Smooth muscle cell (in vitro differentiated cells): ENCODE measurements around the gene GRM2. TPM values are rescaled to one million over a fixed set of nuclear protein-coding genes. Genes with fewer than 3 reads are reported as not detected.

Experiments
- DNase-seq: peaks from one replicate; lab custom pipeline; 2025; ENCODE audit not compliant: unreplicated experiment; lab: John Stamatoyannopoulos, UW
- H2AFZ ChIP-seq: fragments of 200-600 bp; sonication (generic); 2 replicates; pipeline ENCODE4 v1.6.0; 2016; ENCODE audit warnings: antibody characterized with exemption, low read depth, mild to moderate bottlenecking
- H3F3A ChIP-seq: fragments of 200-600 bp; sonication (generic); 2 replicates; pipeline ENCODE4 v1.6.0; 2017; ENCODE audit warnings: antibody characterized with exemption, low read depth
- H3K27ac ChIP-seq: fragments of 200-600 bp; sonication (generic); 2 replicates; pipeline ENCODE4 v1.5.1; 2016; ENCODE audit warnings: low read depth, mild to moderate bottlenecking
- H3K27me3 ChIP-seq: fragments of 200-600 bp; sonication (generic); 2 replicates; pipeline ENCODE4 v1.6.1; 2016; ENCODE audit warnings: low read depth, mild to moderate bottlenecking
- H3K36me3 ChIP-seq: fragments of 200-600 bp; sonication (generic); 2 replicates; pipeline ENCODE4 v1.5.1; 2016; ENCODE audit warnings: low read depth
- H3K4me1 ChIP-seq: fragments of 200-600 bp; sonication (generic); 2 replicates; pipeline ENCODE4 v1.5.1; 2016; ENCODE audit warnings: low read depth
- H3K4me2 ChIP-seq: fragments of 200-600 bp; sonication (generic); 2 replicates; pipeline ENCODE4 v1.6.0; 2016; ENCODE audit warnings: mild to moderate bottlenecking
- H3K4me3 ChIP-seq: fragments of 200-600 bp; sonication (generic); 2 replicates; pipeline ENCODE4 v1.5.1; 2016; ENCODE audit warnings: mild to moderate bottlenecking
- H3K79me2 ChIP-seq: fragments of 200-600 bp; sonication (generic); 2 replicates; pipeline ENCODE4 v1.6.0; 2016; ENCODE audit warnings: low read depth, mild to moderate bottlenecking
- H3K9ac ChIP-seq: fragments of 200-600 bp; sonication (generic); 2 replicates; pipeline ENCODE4 v1.6.0; 2016; ENCODE audit warnings: low read depth
- H3K9me3 ChIP-seq: fragments of 200-600 bp; sonication (generic); replicated peaks from 2 replicates; pipeline ENCODE4 v1.5.1; 2016; ENCODE audit warnings: low read depth
- H4K20me1 ChIP-seq: fragments of 200-600 bp; sonication (generic); 2 replicates; pipeline ENCODE4 v1.6.0; 2016; ENCODE audit warnings: low read depth
- WGBS: methylation state at CpG from one replicate; pipeline ENCODE4 v1.1.7; 2016; ENCODE audit warnings: low lambda C conversion rate; 5-methylcytosine and 5-hydroxymethylcytosine counted together
- polyA plus RNA-seq: library from polyadenylated mRNA; unstranded; fragments of >200 nt; fragmentation: Nextera tagmentation; extraction: Ambion mirVana; gene quantifications from 2 replicates; pipeline ENCODE4 v1.2.1, GENCODE V29; 2016
- total RNA-seq: library from RNA; depleted of rRNA; stranded (reverse); fragments of >200 nt; gene quantifications from 2 replicates; pipeline ENCODE4 v1.2.3, GENCODE V29; 2014
- TF ChIP-seq, protein P1 (sequence below): fragments of 200-600 bp; sonication (generic); IDR thresholded peaks from 2 replicates; pipeline ENCODE4 v1.5.1; 2017; ENCODE audit warnings: borderline replicate concordance, mild to moderate bottlenecking, antibody characterized with exemption; ENCODE audit not compliant: insufficient read depth, poor library complexity, severe bottlenecking

Gene GRM2
- total and polyA plus RNA-seq, 2 experiments from 2014 or later = 0.63 to 0.65 TPM

DNA sequence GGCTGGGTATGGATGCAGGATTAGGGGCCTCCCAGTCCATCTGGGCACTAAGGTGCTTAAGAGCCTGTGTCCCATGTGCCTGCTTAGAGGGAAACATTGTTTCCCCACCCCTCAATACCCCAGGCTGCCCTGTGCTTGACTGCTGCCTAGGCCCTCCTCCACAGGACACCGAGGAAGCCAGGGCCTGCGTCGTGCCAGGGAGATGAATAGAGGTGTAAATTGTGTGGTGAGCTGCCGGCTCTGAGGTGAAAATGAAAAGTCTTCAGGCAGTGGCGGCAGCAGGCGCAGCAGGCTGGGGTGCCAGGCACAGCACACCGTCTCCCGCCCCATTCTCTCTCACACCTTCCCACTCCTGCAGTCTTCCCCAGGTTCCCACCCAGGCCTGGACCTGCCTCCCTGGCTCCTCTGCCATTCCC, 13.9 kb upstream of the GRM2 start:
- DNase-seq = no peak
- H3K9me3 ChIP-seq = no peaks in the 10 kb centered on the region
- no peaks in the 10 kb centered on the region for H3K36me3 ChIP-seq
- no peaks in the 10 kb centered on the region for H3K27me3 ChIP-seq
- H3K4me1 ChIP-seq = no peaks in the 10 kb centered on the region
- TF ChIP-seq, protein P1, sequence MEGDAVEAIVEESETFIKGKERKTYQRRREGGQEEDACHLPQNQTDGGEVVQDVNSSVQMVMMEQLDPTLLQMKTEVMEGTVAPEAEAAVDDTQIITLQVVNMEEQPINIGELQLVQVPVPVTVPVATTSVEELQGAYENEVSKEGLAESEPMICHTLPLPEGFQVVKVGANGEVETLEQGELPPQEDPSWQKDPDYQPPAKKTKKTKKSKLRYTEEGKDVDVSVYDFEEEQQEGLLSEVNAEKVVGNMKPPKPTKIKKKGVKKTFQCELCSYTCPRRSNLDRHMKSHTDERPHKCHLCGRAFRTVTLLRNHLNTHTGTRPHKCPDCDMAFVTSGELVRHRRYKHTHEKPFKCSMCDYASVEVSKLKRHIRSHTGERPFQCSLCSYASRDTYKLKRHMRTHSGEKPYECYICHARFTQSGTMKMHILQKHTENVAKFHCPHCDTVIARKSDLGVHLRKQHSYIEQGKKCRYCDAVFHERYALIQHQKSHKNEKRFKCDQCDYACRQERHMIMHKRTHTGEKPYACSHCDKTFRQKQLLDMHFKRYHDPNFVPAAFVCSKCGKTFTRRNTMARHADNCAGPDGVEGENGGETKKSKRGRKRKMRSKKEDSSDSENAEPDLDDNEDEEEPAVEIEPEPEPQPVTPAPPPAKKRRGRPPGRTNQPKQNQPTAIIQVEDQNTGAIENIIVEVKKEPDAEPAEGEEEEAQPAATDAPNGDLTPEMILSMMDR = no peak
- H3K4me2 ChIP-seq = no peak overlapping the region
- no peaks in the 10 kb centered on the region for H3K79me2 ChIP-seq
- H3K27ac ChIP-seq = no peak overlapping the region
- H3K9ac ChIP-seq = no peak overlapping the region
- H3K4me3 ChIP-seq = no peak overlapping the region
- H3F3A ChIP-seq = no peaks in the 10 kb centered on the region
- H4K20me1 ChIP-seq = peaks cover 38% of the 10 kb centered on the region
- WGBS = 96% methylated on average over 8 of the region's 8 CpGs
- no peak overlapping the region for H2AFZ ChIP-seq

DNA sequence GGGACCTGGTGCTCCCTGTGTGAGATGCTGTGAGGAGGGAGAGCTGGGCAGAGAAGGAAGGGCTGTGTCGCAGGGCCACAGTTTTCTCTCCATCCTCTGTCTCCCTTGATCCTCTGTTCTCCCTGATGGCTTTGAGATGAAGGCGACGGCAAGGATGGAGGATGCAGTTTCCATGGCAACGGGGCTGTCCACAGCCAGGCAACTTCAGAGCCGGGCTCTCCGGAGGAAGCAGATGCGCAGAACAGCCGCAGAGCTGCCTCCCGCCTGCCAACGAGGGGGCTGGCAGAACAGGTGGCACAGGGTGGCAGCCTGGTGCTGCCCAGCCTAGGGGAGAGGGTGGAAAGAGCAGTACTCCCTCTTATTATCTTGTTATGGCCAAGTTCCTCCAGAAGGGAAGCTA, 9.9 kb upstream of the GRM2 start:
- H3K9me3 ChIP-seq = no peaks in the 10 kb centered on the region
- H3K9ac ChIP-seq = no peak overlapping the region
- no peak overlapping the region for H3K4me2 ChIP-seq
- H4K20me1 ChIP-seq = peaks cover 56% of the 10 kb centered on the region
- H3F3A ChIP-seq = no peaks in the 10 kb centered on the region
- TF ChIP-seq, protein P1 = no peak
- H3K4me1 ChIP-seq = no peaks in the 10 kb centered on the region
- over 99% methylated on average over 10 of the region's 10 CpGs for WGBS
- DNase-seq = no peak
- no peaks in the 10 kb centered on the region for H3K36me3 ChIP-seq
- H3K27ac ChIP-seq = no peak overlapping the region
- no peaks in the 10 kb centered on the region for H3K27me3 ChIP-seq
- H3K4me3 ChIP-seq = no peak overlapping the region
- no peaks in the 10 kb centered on the region for H3K79me2 ChIP-seq
- H2AFZ ChIP-seq = no peak overlapping the region

DNA sequence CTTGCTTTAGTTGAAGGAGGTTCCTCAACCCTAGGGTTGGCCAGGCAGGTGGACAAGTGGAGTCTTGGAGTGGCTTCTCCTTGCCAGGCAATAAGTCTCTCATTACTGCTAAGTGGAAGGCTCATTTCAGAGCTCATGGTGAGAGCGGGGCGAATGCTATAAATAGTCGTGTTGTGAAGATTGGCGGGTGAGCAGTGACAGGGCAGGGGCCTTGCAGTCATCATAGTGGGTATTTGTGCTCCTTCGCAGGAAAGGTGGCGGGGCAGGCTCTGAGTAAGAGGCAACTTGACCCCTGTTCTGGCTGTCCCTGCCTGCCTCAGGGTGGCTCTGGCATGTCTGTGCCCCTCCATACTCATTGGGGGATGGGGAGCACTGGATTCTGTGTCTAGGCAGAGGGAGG, 8.7 kb upstream of the GRM2 start:
- H3K9me3 ChIP-seq = no peaks in the 10 kb centered on the region
- H3K4me1 ChIP-seq = no peaks in the 10 kb centered on the region
- TF ChIP-seq, protein P1 = no peak
- no peaks in the 10 kb centered on the region for H3F3A ChIP-seq
- H3K4me3 ChIP-seq = no peak overlapping the region
- no peak overlapping the region for H2AFZ ChIP-seq
- peaks cover 68% of the 10 kb centered on the region for H4K20me1 ChIP-seq
- no peak overlapping the region for H3K27ac ChIP-seq
- no peaks in the 10 kb centered on the region for H3K79me2 ChIP-seq
- no peak for DNase-seq
- H3K4me2 ChIP-seq = no peak overlapping the region
- no peak overlapping the region for H3K9ac ChIP-seq
- H3K36me3 ChIP-seq = no peaks in the 10 kb centered on the region
- 96% methylated on average over 6 of the region's 6 CpGs for WGBS
- H3K27me3 ChIP-seq = no peaks in the 10 kb centered on the region

DNA sequence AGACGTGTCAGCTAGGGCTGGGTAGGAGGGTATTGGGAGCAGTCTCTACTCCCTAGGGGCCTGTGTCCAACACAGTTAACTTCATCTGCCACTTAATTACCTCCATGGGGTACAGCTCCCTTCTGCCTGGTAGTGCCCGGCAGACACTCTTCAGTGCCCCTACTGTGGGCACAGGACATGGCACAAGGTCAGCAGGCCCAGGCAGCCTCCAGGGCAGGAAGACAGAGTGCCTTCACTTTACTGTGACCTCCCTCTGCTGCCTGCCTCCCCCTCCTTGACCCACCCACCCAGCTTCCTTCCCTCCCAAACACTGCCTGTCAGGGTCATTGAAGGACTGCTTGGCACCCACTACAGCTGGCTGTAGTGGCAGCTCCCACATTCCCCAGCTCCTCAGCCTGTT, 6.5 kb upstream of the GRM2 start:
- no peak for DNase-seq
- no peak overlapping the region for H3K4me3 ChIP-seq
- H3K36me3 ChIP-seq = no peaks in the 10 kb centered on the region
- H3K4me1 ChIP-seq = peaks cover 12% of the 10 kb centered on the region
- H3F3A ChIP-seq = no peaks in the 10 kb centered on the region
- H3K27me3 ChIP-seq = no peaks in the 10 kb centered on the region
- no peak overlapping the region for H3K4me2 ChIP-seq
- peaks cover 79% of the 10 kb centered on the region for H4K20me1 ChIP-seq
- 100% methylated on average over 2 of the region's 2 CpGs for WGBS
- H3K9ac ChIP-seq = no peak overlapping the region
- no peaks in the 10 kb centered on the region for H3K79me2 ChIP-seq
- no peaks in the 10 kb centered on the region for H3K9me3 ChIP-seq
- no peak overlapping the region for H2AFZ ChIP-seq
- no peak overlapping the region for H3K27ac ChIP-seq
- TF ChIP-seq, protein P1 = no peak
